Measurements from ENCODE around the gene RNF214. TPM values are rescaled to one million over a fixed set of nuclear protein-coding genes. Genes with fewer than 3 reads are reported as not detected.

The RNF214 gene
- total and polyA plus RNA-seq, 10 of the 15 experiments (the other 5 are each of a cell fraction or from before 2014, with no cell fraction given) = 4.8 to 16.8 (median 10.5) TPM

DNA sequence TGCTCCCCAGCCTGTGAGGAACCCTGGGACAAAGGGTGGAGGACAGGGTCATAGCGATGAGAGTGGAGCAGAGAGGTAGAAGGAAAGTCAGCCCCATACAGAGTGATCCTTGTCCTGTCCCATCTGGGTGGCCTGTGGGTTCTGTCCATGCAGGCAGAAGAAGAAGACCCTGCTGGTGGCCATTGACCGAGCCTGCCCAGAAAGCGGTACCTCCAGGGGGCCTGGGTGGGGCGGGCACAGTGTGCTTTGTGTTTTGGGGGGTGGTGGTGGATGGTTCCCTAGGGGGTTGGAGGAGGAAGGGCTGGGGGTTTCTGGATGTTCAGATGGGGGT is 46.1 kb upstream of the RNF214 start:
- CTCF ChIA-PET = interaction anchor here (0.6 to 10.3 kb wide), 4 partner anchors 25 to 448 kb away, joined by 4 to 422 read pairs (median 4); partner anchors contain the start of genes PCSK7 and RNF214
- SMC1A ChIA-PET (ENCODE audit: uncharacterized antibody, unreplicated experiment) = interaction anchor here (1.1 to 1.8 kb wide), 2 partner anchors 40 to 44 kb away, joined by 3 to 11 read pairs; no protein-coding TSS in a partner anchor
- intact Hi-C loops (cut with micrococcal nuclease; ENCODE audit: unreplicated experiment) = no loop called here
- no peaks in the 10 kb centered on the region for H3K27me3 ChIP-seq (replicated peaks in 1 of 2; ENCODE audit: control insufficient read depth in 2 of 2, insufficient read depth in 2 of 2, low read length in 1 of 2)
- 89% methylated on average over 4 of the region's 4 CpGs for WGBS (ENCODE audit: insufficient coverage, insufficient replicate concordance, low lambda C conversion rate, missing lambda C conversion rate)
- peak overlapping the region; percentile 71 for H3K4me2 ChIP-seq (ENCODE audit: control insufficient read depth, insufficient read depth)
- DNase-seq (ENCODE audit: low read depth, low spot score) (no peak), ATAC-seq (no peak), FAIRE-seq (no peak)
- no peaks in the 10 kb centered on the region for H4K20me1 ChIP-seq (ENCODE audit: control insufficient read depth, insufficient read depth)
- H3K9me3 ChIP-seq (replicated peaks; ENCODE audit: control insufficient read depth, insufficient read depth, low read length) = no peaks in the 10 kb centered on the region
- RAD21 ChIA-PET (ENCODE audit: unreplicated experiment) = interaction anchor here (1.2 kb wide), 1 partner anchor 40 kb away, joined by 3 read pairs; no protein-coding TSS in a partner anchor
- peak overlapping the region; percentile 53 for H3K9ac ChIP-seq (ENCODE audit: control insufficient read depth, insufficient read depth, low read length)
- POLR2A ChIA-PET = no interaction called here
- TF ChIP-seq, protein P1, sequence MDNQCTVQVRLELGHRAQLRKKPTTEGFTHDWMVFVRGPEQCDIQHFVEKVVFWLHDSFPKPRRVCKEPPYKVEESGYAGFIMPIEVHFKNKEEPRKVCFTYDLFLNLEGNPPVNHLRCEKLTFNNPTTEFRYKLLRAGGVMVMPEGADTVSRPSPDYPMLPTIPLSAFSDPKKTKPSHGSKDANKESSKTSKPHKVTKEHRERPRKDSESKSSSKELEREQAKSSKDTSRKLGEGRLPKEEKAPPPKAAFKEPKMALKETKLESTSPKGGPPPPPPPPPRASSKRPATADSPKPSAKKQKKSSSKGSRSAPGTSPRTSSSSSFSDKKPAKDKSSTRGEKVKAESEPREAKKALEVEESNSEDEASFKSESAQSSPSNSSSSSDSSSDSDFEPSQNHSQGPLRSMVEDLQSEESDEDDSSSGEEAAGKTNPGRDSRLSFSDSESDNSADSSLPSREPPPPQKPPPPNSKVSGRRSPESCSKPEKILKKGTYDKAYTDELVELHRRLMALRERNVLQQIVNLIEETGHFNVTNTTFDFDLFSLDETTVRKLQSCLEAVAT (IDR thresholded peaks at IDR 0.05) = no peak
- H3K36me3 ChIP-seq (ENCODE audit: control insufficient read depth in 2 of 2, insufficient read depth in 2 of 2, low read length in 1 of 2) = peaks cover 6 to 10% of the 10 kb centered on the region in 2 experiments
- in situ Hi-C loops (cut with MboI) = no loop called here
- H3K4me3 ChIP-seq = no peak overlapping the region; the same call in 1 of the 2 replicates
- peak overlapping the region; percentile 90 for H3K27ac ChIP-seq (ENCODE audit: control insufficient read depth, insufficient read depth)
- H3K79me2 ChIP-seq (ENCODE audit: control insufficient read depth, insufficient read depth, low read length) = no peaks in the 10 kb centered on the region
- H2AFZ ChIP-seq (ENCODE audit: control insufficient read depth, low read depth, low read length) = no peak overlapping the region; the same call in 1 of the 2 replicates
- BruUV-seq (replicated peaks) = no TSS peak
- peaks cover 37% of the 10 kb centered on the region for H3K4me1 ChIP-seq (ENCODE audit: control insufficient read depth, insufficient read depth, low read length)

DNA sequence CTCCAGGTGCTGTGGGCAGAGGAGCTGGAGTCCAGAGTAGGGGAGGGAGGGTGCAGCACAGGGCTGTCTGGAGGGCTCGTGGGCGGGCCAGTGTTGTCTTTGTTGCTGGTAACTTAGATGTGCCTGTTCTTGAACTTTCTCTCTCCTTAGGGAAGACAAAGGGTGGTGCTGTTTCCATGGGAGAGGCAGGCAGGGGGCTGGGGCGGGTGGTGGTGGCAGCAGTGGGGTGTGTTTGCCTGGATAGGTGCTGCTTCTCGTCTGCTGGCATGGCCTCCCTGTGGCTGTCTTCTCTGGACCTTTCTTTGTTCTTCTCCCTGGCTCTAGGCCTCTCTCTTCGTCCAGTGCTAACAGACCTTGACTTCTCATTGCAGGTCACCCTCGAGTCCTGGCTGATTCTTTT is 45.5 kb upstream of the RNF214 start:
- ChIA-PET CTCF (no interaction called here), RAD21 (ENCODE audit: unreplicated experiment) (no interaction called here), SMC1A (ENCODE audit: uncharacterized antibody, unreplicated experiment) (no interaction called here), POLR2A (no interaction called here)
- Histone ChIP-seq H3K79me2 (ENCODE audit: control insufficient read depth, insufficient read depth, low read length) (no peaks in the 10 kb centered on the region), H3K4me3 (no peak overlapping the region), H3K27ac (ENCODE audit: control insufficient read depth, insufficient read depth) (no peak overlapping the region), H2AFZ (ENCODE audit: control insufficient read depth, low read depth, low read length) (no peak overlapping the region), H3K4me2 (ENCODE audit: control insufficient read depth, insufficient read depth) (no peak overlapping the region), H3K4me1 (ENCODE audit: control insufficient read depth, insufficient read depth, low read length) (peaks cover 36% of the 10 kb centered on the region), H3K9ac (ENCODE audit: control insufficient read depth, insufficient read depth, low read length) (no peak overlapping the region), H3K9me3 (replicated peaks; ENCODE audit: control insufficient read depth, insufficient read depth, low read length) (no peaks in the 10 kb centered on the region), H3K36me3 (ENCODE audit: control insufficient read depth in 2 of 2, insufficient read depth in 2 of 2, low read length in 1 of 2) (peaks cover 8 to 10% of the 10 kb centered on the region in 2 experiments), H3K27me3 (replicated peaks in 1 of 2; ENCODE audit: control insufficient read depth in 2 of 2, insufficient read depth in 2 of 2, low read length in 1 of 2) (no peaks in the 10 kb centered on the region), H4K20me1 (ENCODE audit: control insufficient read depth, insufficient read depth) (no peaks in the 10 kb centered on the region)
- WGBS (ENCODE audit: insufficient coverage, insufficient replicate concordance, low lambda C conversion rate, missing lambda C conversion rate) = 60% methylated on average over 6 of the region's 6 CpGs
- no TSS peak for BruUV-seq (replicated peaks)
- FAIRE-seq = no peak
- DNase-seq (ENCODE audit: low read depth, low spot score) = no peak
- intact Hi-C loops (cut with micrococcal nuclease; ENCODE audit: unreplicated experiment) (no loop called here), in situ Hi-C loops (cut with MboI) (no loop called here)
- no peak for ATAC-seq
- no peak for TF ChIP-seq CHD4 (IDR thresholded peaks at IDR 0.05)
- TF ChIP-seq HDGF (IDR thresholded peaks at IDR 0.05) = no peak
- TF ChIP-seq NFYB (IDR thresholded peaks at IDR 0.05; ENCODE audit: insufficient read depth, low read depth, low read length) = no peak
- no peak for TF ChIP-seq KDM1A (IDR thresholded peaks at IDR 0.05; ENCODE audit: borderline replicate concordance)
- TF ChIP-seq RUNX3 (IDR thresholded peaks at IDR 0.05; ENCODE audit: low read length) = no peak
- TF ChIP-seq, protein P2, sequence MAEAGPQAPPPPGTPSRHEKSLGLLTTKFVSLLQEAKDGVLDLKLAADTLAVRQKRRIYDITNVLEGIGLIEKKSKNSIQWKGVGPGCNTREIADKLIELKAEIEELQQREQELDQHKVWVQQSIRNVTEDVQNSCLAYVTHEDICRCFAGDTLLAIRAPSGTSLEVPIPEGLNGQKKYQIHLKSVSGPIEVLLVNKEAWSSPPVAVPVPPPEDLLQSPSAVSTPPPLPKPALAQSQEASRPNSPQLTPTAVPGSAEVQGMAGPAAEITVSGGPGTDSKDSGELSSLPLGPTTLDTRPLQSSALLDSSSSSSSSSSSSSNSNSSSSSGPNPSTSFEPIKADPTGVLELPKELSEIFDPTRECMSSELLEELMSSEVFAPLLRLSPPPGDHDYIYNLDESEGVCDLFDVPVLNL (IDR thresholded peaks at IDR 0.05; ENCODE audit: low read depth, low read length) = no peak
- TF ChIP-seq, protein P3, sequence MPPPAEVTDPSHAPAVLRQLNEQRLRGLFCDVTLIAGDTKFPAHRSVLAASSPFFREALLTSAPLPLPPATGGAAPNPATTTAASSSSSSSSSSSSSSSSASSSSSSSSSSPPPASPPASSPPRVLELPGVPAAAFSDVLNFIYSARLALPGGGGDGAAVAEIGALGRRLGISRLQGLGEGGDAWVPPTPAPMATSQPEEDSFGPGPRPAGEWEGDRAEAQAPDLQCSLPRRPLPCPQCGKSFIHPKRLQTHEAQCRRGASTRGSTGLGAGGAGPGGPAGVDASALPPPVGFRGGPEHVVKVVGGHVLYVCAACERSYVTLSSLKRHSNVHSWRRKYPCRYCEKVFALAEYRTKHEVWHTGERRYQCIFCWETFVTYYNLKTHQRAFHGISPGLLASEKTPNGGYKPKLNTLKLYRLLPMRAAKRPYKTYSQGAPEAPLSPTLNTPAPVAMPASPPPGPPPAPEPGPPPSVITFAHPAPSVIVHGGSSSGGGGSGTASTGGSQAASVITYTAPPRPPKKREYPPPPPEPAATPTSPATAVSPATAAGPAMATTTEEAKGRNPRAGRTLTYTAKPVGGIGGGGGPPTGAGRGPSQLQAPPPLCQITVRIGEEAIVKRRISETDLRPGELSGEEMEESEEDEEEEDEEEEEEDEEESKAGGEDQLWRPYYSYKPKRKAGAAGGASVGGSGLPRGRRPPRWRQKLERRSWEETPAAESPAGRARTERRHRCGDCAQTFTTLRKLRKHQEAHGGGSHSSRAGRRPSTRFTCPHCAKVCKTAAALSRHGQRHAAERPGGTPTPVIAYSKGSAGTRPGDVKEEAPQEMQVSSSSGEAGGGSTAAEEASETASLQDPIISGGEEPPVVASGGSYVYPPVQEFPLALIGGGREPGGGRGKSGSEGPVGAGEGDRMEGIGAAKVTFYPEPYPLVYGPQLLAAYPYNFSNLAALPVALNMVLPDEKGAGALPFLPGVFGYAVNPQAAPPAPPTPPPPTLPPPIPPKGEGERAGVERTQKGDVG (CRISPR knock-in tag; IDR thresholded peaks at IDR 0.05) = no peak
- TF ChIP-seq, protein P4, sequence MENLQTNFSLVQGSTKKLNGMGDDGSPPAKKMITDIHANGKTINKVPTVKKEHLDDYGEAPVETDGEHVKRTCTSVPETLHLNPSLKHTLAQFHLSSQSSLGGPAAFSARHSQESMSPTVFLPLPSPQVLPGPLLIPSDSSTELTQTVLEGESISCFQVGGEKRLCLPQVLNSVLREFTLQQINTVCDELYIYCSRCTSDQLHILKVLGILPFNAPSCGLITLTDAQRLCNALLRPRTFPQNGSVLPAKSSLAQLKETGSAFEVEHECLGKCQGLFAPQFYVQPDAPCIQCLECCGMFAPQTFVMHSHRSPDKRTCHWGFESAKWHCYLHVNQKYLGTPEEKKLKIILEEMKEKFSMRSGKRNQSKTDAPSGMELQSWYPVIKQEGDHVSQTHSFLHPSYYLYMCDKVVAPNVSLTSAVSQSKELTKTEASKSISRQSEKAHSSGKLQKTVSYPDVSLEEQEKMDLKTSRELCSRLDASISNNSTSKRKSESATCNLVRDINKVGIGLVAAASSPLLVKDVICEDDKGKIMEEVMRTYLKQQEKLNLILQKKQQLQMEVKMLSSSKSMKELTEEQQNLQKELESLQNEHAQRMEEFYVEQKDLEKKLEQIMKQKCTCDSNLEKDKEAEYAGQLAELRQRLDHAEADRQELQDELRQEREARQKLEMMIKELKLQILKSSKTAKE (IDR thresholded peaks at IDR 0.05; ENCODE audit: low read depth, poor library complexity, severe bottlenecking) = no peak
